Muscle layer of duodenum (tissue), 2 donors: ENCODE results near the gene FJX1.
A peak's percentile ranks its signal among the peaks of the same experiment; 100 is the strongest.
"Not testable (repeated sequence)": the region's sequence is repeated elsewhere in the genome, so short reads cannot be mapped to it uniquely, and the experiment has no call there.

Experiments used
- H3K27ac ChIP-seq: one replicate; pipeline ENCODE4 v1.7.0; 2013; ENCODE audit warnings: mild to moderate bottlenecking, low read length
- H3K27me3 ChIP-seq: one replicate; pipeline ENCODE4 v1.7.0; 2013; ENCODE audit warnings: low read depth, mild to moderate bottlenecking, control low read depth, low read length
- H3K36me3 ChIP-seq, 2 donors: one replicate each; pipeline ENCODE4 v1.7.0; 2013; ENCODE audit warnings: low read length in 2 of 2, control low read depth in 1 of 2, mild to moderate bottlenecking in 1 of 2; ENCODE audit not compliant: insufficient read depth in 2 of 2, control insufficient read depth in 1 of 2
- H3K4me1 ChIP-seq, 2 donors: one replicate each; pipeline ENCODE4 v1.7.0; 2013; ENCODE audit warnings: low read length in 2 of 2, mild to moderate bottlenecking in 2 of 2, control low read depth in 1 of 2, moderate library complexity in 1 of 2; ENCODE audit not compliant: insufficient read depth in 2 of 2, control insufficient read depth in 1 of 2
- H3K4me3 ChIP-seq, 2 donors: one replicate each; pipeline ENCODE4 v1.7.0; 2013; ENCODE audit warnings: low read length in 2 of 2, low read depth in 1 of 2, mild to moderate bottlenecking in 1 of 2
- H3K9me3 ChIP-seq, 2 donors: one replicate each; pipeline ENCODE4 v1.7.0; 2013; ENCODE audit warnings: low read length in 2 of 2, control low read depth in 1 of 2, mild to moderate bottlenecking in 1 of 2; ENCODE audit not compliant: control insufficient read depth in 1 of 2
- donor health status: healthy.

The FJX1 gene

GRCh38 chr11:35655856-35656255, 37.6 kb downstream of the FJX1 start:
- Histone ChIP-seq H3K27me3 (no peaks in the 10 kb centered on the region), H3K36me3 (no peaks in the 10 kb centered on the region), H3K9me3 (no peaks in the 10 kb centered on the region), H3K27ac (no peak overlapping the region), H3K4me3 (no peak overlapping the region), H3K4me1 (no peaks in the 10 kb centered on the region)

GRCh38 chr11:35658020-35658948, 40.0 kb downstream of the FJX1 start:
- no peaks in the 10 kb centered on the region for H3K27me3 ChIP-seq
- no peaks in the 10 kb centered on the region for H3K36me3 ChIP-seq
- H3K4me1 ChIP-seq = peaks cover 0 to 5% of the 10 kb centered on the region in 2 donors
- no peaks in the 10 kb centered on the region for H3K9me3 ChIP-seq
- H3K27ac ChIP-seq = no peak overlapping the region
- H3K4me3 ChIP-seq = no peak overlapping the region

GRCh38 chr11:35661534-35661933, 43.3 kb downstream of the FJX1 start:
- Histone ChIP-seq H3K9me3 (peaks cover 0 to 11% of the 10 kb centered on the region in 2 donors), H3K27ac (peak overlapping the region; percentile 89)

GRCh38 chr11:35662061-35662648, 43.9 kb downstream of the FJX1 start:
- H3K4me1 ChIP-seq = peaks cover 0 to 20% of the 10 kb centered on the region in 2 donors
- H3K9me3 ChIP-seq = peaks cover 0 to 11% of the 10 kb centered on the region in 2 donors
- peak overlapping the region; percentile 94 to 99 for H3K4me3 ChIP-seq
- peaks cover 0 to under 1% of the 10 kb centered on the region in 2 donors for H3K36me3 ChIP-seq
- H3K27ac ChIP-seq = peak overlapping the region; percentile 89
- no peaks in the 10 kb centered on the region for H3K27me3 ChIP-seq

More at GRCh38 chr11:35661534-35661933, 43.3 kb downstream of the FJX1 start:
- Histone ChIP-seq H3K36me3 (no peaks in the 10 kb centered on the region), H3K4me1 (peaks cover 0 to 20% of the 10 kb centered on the region in 2 donors), H3K4me3 (peak overlapping the region; percentile 94 to 99), H3K27me3 (no peaks in the 10 kb centered on the region)

GRCh38 chr11:35662649-35663407, 44.6 kb downstream of the FJX1 start, which contains the start of gene TRIM44:
Gene TRIM44 (plus strand): TSS chr11:35662775. CDS start chr11:35663112, 337 bp downstream.
- Histone ChIP-seq H3K36me3 (peaks cover 0 to 5% of the 10 kb centered on the region in 2 donors), H3K4me3 (peak within 1 kb of the TSS; percentile 94 to 99), H3K27ac (peak within 1 kb of the TSS; percentile 89), H3K9me3 (peaks cover 0 to 11% of the 10 kb centered on the region in 2 donors), H3K27me3 (no peaks in the 10 kb centered on the region), H3K4me1 (peaks cover 0 to 20% of the 10 kb centered on the region in 2 donors)

- Histone ChIP-seq H3K9me3 (peaks cover 0 to 11% of the 10 kb centered on the region in 2 donors), H3K27ac (peak overlapping the region; percentile 89), H3K27me3 (no peaks in the 10 kb centered on the region), H3K4me1 (peaks cover 0 to 20% of the 10 kb centered on the region in 2 donors), H3K4me3 (peak overlapping the region; percentile 94 to 99), H3K36me3 (peaks cover 0 to 5% of the 10 kb centered on the region in 2 donors)
Observed at GRCh38 chr11:35663408-35663702, 45.1 kb downstream of the FJX1 start.

- Histone ChIP-seq H3K27ac (no peak overlapping the region), H3K4me1 (peaks cover 0 to 20% of the 10 kb centered on the region in 2 donors), H3K9me3 (peaks cover 0 to 11% of the 10 kb centered on the region in 2 donors), H3K27me3 (no peaks in the 10 kb centered on the region), H3K36me3 (peaks cover 0 to 5% of the 10 kb centered on the region in 2 donors), H3K4me3 (peak overlapping the region; percentile 1 to 99)
Observed at GRCh38 chr11:35664977-35665441, 46.7 kb downstream of the FJX1 start.

GRCh38 chr11:35667257-35667656, 49.0 kb downstream of the FJX1 start:
- Histone ChIP-seq H3K4me1 (peaks cover 5 to 23% of the 10 kb centered on the region in 2 donors), H3K9me3 (peaks cover 0 to 11% of the 10 kb centered on the region in 2 donors), H3K36me3 (peaks cover 0 to 5% of the 10 kb centered on the region in 2 donors), H3K27me3 (no peaks in the 10 kb centered on the region), H3K4me3 (no peak overlapping the region), H3K27ac (no peak overlapping the region)

- H3K36me3 ChIP-seq, H3K27me3 ChIP-seq, H3K27ac ChIP-seq, H3K4me3 ChIP-seq: not testable (repeated sequence)
- Histone ChIP-seq H3K4me1 (peaks cover 5 to 21% of the 10 kb centered on the region in 2 donors), H3K9me3 (peaks cover 0 to 11% of the 10 kb centered on the region in 2 donors)
Observed at GRCh38 chr11:35668350-35668749, 50.1 kb downstream of the FJX1 start.
